ENCODE results near the gene COA7. TPM values are rescaled to one million over a fixed set of nuclear protein-coding genes. Genes with fewer than 3 reads are reported as not detected.
A peak's percentile ranks its signal among the peaks of the same experiment; 100 is the strongest.

COA7 gene
- total and polyA plus RNA-seq, 2 of the 8 experiments (the other 6 are each of a cell fraction or from before 2014, with no cell fraction given) = 23.2 to 61.8 TPM

DNA sequence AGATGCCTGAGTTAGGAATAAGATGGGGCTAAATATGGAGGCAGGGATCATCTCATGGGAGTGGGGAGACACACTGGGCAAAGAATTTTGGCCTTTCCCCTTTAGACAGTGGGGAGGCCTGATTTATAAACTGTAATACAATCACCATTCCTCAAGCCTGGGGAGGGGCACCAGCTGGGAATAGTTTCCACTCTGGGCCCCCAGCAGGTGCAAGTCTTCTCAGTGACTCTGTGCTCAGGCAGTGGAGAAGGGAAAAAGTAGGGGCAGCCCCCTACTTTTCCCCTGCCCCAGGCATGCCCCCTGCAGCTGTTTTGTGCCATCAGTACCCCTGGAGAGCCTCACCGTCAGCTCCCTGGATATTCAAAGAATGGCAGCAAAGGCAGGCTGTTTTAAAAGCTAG is 19.1 kb downstream of the COA7 start:
- H3K4ac ChIP-seq (replicated peaks; ENCODE audit: insufficient read length, low read depth, low read length) = no peak overlapping the region
- no peaks in the 10 kb centered on the region for H3K79me2 ChIP-seq (ENCODE audit: control insufficient read depth in 1 of 2, insufficient read depth in 2 of 2, low read length in 2 of 2)
- H3K36me3 ChIP-seq (ENCODE audit: control insufficient read depth in 2 of 4, insufficient read depth in 4 of 4, low read length in 3 of 4) = no peaks in the 10 kb centered on the region
- H3K23ac ChIP-seq (ENCODE audit: insufficient read length) = no peak overlapping the region
- no peak overlapping the region for H4K8ac ChIP-seq (ENCODE audit: extremely low read depth, insufficient read depth, low read length)
- no peaks in the 10 kb centered on the region for H3K27me3 ChIP-seq (replicated peaks in 1 of 4; ENCODE audit: control insufficient read depth in 3 of 4, extremely low read depth in 1 of 4, insufficient read depth in 3 of 4, low read length in 3 of 4)
- H2BK120ac ChIP-seq (replicated peaks; ENCODE audit: low read depth, low read length) = no peak overlapping the region
- H2AK5ac ChIP-seq (ENCODE audit: low read depth, low read length) = no peak overlapping the region
- no peak overlapping the region for H2BK15ac ChIP-seq (ENCODE audit: low read length)
- H3K27ac ChIP-seq (ENCODE audit: low read depth, low read length) = no peak overlapping the region
- H4K5ac ChIP-seq (ENCODE audit: insufficient read length, low read depth, low read length) = no peak overlapping the region
- H4K91ac ChIP-seq (replicated peaks; ENCODE audit: insufficient read length, low read length) = no peak overlapping the region
- H3K4me3 ChIP-seq (ENCODE audit: extremely low read depth in 1 of 4, insufficient read depth in 2 of 4, low read depth in 3 of 4, low read length in 4 of 4) = no peak overlapping the region
- H3K9me3 ChIP-seq (ENCODE audit: insufficient read depth in 2 of 2, low read depth in 1 of 2, low read length in 1 of 2) = no peaks in the 10 kb centered on the region
- 29% methylated on average over 1 of the region's 1 CpG; no CpG with 5 or more reads in 1 of the 2 experiments for WGBS, 2 experiments (ENCODE audit: extremely low coverage in 1 of 2, insufficient coverage in 1 of 2, insufficient read length in 1 of 2, insufficient replicate concordance in 2 of 2, low coverage in 1 of 2, low lambda C conversion rate in 2 of 2, missing lambda C conversion rate in 1 of 2)
- H3K56ac ChIP-seq (replicated peaks; ENCODE audit: insufficient read length, low read depth, low read length) = no peak overlapping the region
- CTCF ChIA-PET (ENCODE audit: partially characterized antibody) = interaction anchor here (0.5 to 1.2 kb wide), 2 partner anchors 12 to 76 kb away, joined by 3 read pairs; no protein-coding TSS in a partner anchor
- H3K23me2 ChIP-seq (ENCODE audit: low read depth, low read length) = no peaks in the 10 kb centered on the region
- H3K4me1 ChIP-seq (replicated peaks in 1 of 4; ENCODE audit: control insufficient read depth in 3 of 4, insufficient read depth in 4 of 4, low read length in 3 of 4) = peaks cover 0 to 7% (median 3%) of the 10 kb centered on the region in 4 experiments; a peak in 3 of 7 replicates
- H2BK5ac ChIP-seq (ENCODE audit: low read depth, low read length) = no peak overlapping the region
- H3K9ac ChIP-seq (replicated peaks in 1 of 4; ENCODE audit: extremely low read depth in 1 of 4, low read depth in 3 of 4, low read length in 3 of 4) = no peak overlapping the region
- peak overlapping the region in 1 of 2 experiments; percentile 12; a peak in 1 of 4 replicates for H3K4me2 ChIP-seq (ENCODE audit: insufficient read depth in 1 of 2, low read depth in 2 of 2, low read length in 2 of 2)
- no peak overlapping the region for H3K14ac ChIP-seq (ENCODE audit: insufficient read length)
- FAIRE-seq = no peak
- H2BK12ac ChIP-seq (ENCODE audit: low read depth, low read length) = no peak overlapping the region
- no peaks in the 10 kb centered on the region for H4K20me1 ChIP-seq (replicated peaks in 1 of 2; ENCODE audit: control insufficient read depth in 1 of 2, insufficient read depth in 2 of 2, low read length in 2 of 2)
- H3K18ac ChIP-seq (ENCODE audit: extremely low read depth, low read length) = no peak overlapping the region
- no peaks in the 10 kb centered on the region for H3K79me1 ChIP-seq (ENCODE audit: low read depth, low read length)
- H2BK20ac ChIP-seq (ENCODE audit: low read length) = no peak overlapping the region
- no peak for DNase-seq (ENCODE audit: low read depth in 1 of 2, low spot score in 2 of 2)
- H2AFZ ChIP-seq (ENCODE audit: low read length) = no peak overlapping the region
- POLR2A ChIA-PET (ENCODE audit: partially characterized antibody) = interaction anchor here (0.5 kb wide), 1 partner anchor 98 kb away, joined by 4 read pairs; no protein-coding TSS in a partner anchor
- TF ChIP-seq SP4 (IDR thresholded peaks at IDR 0.05; ENCODE audit: low read length) (no peak), TAF7 (optimal IDR thresholded peaks at IDR 0.05; ENCODE audit: borderline replicate concordance, low read depth, low read length) (no peak), ATF2 (IDR thresholded peaks at IDR 0.05; ENCODE audit: low read length) (no peak), TCF12 (IDR thresholded peaks at IDR 0.05; ENCODE audit: low read depth, low read length) (no peak), RAD21 (IDR thresholded peaks at IDR 0.05 in 1 of 2, conservative IDR thresholded peaks at IDR 0.05 in 1 of 2; ENCODE audit: low read depth in 2 of 2, low read length in 2 of 2) (no peak), MAFK (IDR thresholded peaks at IDR 0.05; ENCODE audit: low read depth, low read length) (no peak), EP300 (IDR thresholded peaks at IDR 0.05; ENCODE audit: borderline replicate concordance in 1 of 2, low read depth in 2 of 2, low read length in 2 of 2) (no peak), SRF (IDR thresholded peaks at IDR 0.05; ENCODE audit: low read depth, low read length) (no peak), SIX5 (IDR thresholded peaks at IDR 0.05; ENCODE audit: low read depth, low read length) (no peak), POU5F1 (IDR thresholded peaks at IDR 0.05; ENCODE audit: low read depth, low read length) (no peak), CHD1 (IDR thresholded peaks at IDR 0.05; ENCODE audit: low read depth, low read length) (no peak), BACH1 (IDR thresholded peaks at IDR 0.05; ENCODE audit: low read length) (no peak), CEBPB (IDR thresholded peaks at IDR 0.05; ENCODE audit: low read depth, low read length) (no peak)
